Adipocyte (in vitro differentiated cells): Measurements from ENCODE around the gene CEACAM19.
A peak's percentile ranks its signal among the peaks of the same experiment; 100 is the strongest.
"Not testable (repeated sequence)": the region's sequence is repeated elsewhere in the genome, so short reads cannot be mapped to it uniquely, and the experiment has no call there.

ENCODE experiments used
- DNase-seq: peaks from one replicate; pipeline ENCODE4 v3.0.0-alpha.2; 2015; ENCODE audit warnings: low read depth
- H3K27me3 ChIP-seq: replicated peaks from 2 replicates; pipeline ENCODE4 v1.7.0; 2013; ENCODE audit warnings: mild to moderate bottlenecking, low read length, moderate library complexity; ENCODE audit not compliant: control insufficient read depth, insufficient read depth
- H3K36me3 ChIP-seq: 2 replicates; pipeline ENCODE4 v1.7.0; 2013; ENCODE audit warnings: low read length, mild to moderate bottlenecking, moderate library complexity; ENCODE audit not compliant: control insufficient read depth, insufficient read depth, severe bottlenecking
- H3K4me1 ChIP-seq: 2 replicates; pipeline ENCODE4 v1.7.0; 2013; ENCODE audit warnings: mild to moderate bottlenecking, low read length, moderate library complexity; ENCODE audit not compliant: control insufficient read depth, insufficient read depth
- H3K4me3 ChIP-seq: 2 replicates; pipeline ENCODE4 v1.7.0; 2013; ENCODE audit warnings: mild to moderate bottlenecking, low read length, moderate library complexity
- H3K9ac ChIP-seq: 2 replicates; pipeline ENCODE4 v1.7.0; 2013; ENCODE audit warnings: mild to moderate bottlenecking, low read length, moderate library complexity
- H3K9me3 ChIP-seq: 2 replicates; pipeline ENCODE4 v1.7.0; 2013; ENCODE audit warnings: mild to moderate bottlenecking, low read length, moderate library complexity; ENCODE audit not compliant: control insufficient read depth

Gene CEACAM19

DNA sequence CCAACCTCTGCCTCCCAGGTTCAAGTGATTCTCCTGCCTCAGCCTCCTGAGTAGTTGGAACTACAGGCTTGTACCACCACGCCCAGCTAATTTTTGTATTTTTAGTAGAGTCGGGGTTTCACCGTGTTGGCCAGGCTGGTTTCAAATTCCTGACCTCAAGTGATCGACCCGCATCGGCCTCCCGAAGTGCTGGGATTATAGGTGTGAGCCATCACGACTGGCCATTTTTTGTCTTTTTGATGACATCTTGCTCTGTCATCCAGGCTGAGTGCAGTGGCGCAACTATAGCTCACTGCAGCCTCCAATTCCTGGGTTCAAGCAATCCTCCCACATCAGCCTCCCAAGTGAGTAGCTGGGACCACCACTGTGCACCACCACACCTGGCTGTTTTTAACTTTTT, 49.1 kb downstream of the CEACAM19 start:
- DNase-seq, H3K4me3 ChIP-seq, H3K9ac ChIP-seq, H3K36me3 ChIP-seq, H3K9me3 ChIP-seq, H3K27me3 ChIP-seq: not testable (repeated sequence)
- peaks cover 23% of the 10 kb centered on the region for H3K4me1 ChIP-seq

DNA sequence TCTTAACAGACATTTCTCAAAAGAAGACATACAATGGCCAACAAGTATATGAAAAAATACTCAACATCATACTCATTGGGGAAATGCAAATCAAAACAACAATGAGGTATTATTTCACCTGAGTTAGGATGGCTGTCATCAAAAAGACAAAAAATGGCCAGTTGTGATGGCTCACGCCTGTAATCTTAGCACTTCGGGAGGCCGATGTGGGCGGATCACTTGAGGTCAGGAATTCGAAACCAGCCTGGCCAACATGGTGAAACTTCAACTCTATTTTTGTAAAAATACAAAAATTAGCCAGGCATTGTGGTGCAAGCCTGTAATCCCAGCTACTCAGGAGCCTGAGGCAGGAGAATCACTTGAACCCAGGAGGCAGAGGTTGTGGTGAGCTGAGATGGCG, 49.7 kb downstream of the CEACAM19 start:
- H3K9ac ChIP-seq, result no peak overlapping the region
- no peaks in the 10 kb centered on the region for H3K27me3 ChIP-seq
- no peaks in the 10 kb centered on the region for H3K9me3 ChIP-seq
- no peak overlapping the region for H3K4me3 ChIP-seq
- DNase-seq, result no peak
- H3K4me1 ChIP-seq, result peaks cover 23% of the 10 kb centered on the region
- H3K36me3 ChIP-seq, result no peaks in the 10 kb centered on the region

DNA sequence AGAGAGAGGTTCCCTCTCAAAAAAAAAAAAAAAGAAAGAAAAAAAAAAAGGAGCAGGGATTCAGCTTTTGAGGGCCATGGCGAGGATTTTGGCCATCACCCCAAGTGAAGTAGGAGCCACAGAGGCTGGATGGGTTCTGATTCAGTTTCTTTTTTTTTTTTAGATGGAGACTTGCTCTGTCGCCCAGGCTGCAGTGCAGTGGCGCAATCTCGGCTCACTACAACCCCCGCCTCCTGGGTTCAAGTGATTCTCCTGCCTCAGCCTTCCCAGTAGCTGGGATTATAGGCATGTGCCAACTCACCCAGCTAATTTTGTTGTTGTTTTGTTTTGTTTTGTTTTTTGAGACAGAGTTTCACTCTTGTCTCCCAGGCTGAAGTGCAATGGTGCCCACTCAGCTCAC, 50.1 kb downstream of the CEACAM19 start:
- not testable (repeated sequence) for H3K9me3 ChIP-seq, H3K4me3 ChIP-seq, H3K36me3 ChIP-seq, DNase-seq, H3K27me3 ChIP-seq, H3K9ac ChIP-seq
- H3K4me1 ChIP-seq, result peaks cover 23% of the 10 kb centered on the region

DNA sequence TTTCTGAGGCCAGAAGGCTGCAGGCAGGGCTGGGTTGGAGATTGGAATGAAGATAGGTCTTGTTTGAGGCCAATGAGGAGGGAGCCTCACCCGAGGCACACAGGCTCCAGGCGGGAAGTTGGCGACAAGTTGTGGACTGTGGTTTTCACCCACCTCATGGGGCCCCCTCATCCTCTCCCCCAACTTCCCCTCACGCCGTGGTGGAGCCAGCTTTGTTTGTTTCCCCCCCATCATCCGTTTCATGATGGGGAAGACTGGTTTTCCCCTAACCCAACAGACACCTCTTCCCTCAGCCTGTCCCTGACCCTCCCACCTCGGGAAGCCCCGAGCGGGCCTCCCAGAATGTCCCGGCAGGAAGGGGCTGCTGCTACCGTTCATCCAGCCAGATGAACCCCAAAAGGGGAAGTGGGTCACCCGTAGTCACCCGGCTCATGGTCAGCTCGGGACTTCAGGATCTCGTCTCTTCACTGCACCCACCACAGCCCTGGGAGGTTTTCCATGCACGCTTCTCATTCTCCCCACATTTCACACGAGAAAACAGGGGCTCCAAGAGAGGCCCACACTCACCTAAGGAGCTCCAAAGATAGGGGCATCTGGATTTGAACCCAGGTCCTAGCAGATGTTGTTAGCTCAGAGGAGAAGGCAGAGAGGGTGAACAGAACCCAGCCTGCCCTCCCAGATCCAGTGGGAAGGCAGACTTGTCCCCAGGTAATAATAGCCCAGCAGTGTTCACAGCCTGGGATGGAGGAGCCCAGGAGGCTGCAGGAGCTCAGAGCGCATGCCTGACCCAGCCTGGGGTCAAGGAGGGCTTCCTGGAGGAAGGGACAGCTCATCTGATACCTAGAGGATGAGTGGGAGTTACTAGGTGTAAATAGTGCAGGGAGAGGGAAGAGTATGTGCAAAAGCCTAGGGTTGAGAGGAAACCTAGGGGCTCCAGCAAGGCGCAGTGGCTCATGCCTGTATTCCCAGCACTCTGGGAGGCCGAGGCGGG, 51.1 kb downstream of the CEACAM19 start:
- H3K4me1 ChIP-seq, result peaks cover 23% of the 10 kb centered on the region
- H3K36me3 ChIP-seq, result no peaks in the 10 kb centered on the region
- no peaks in the 10 kb centered on the region for H3K27me3 ChIP-seq
- no peak for DNase-seq
- H3K9me3 ChIP-seq, result no peaks in the 10 kb centered on the region
- H3K9ac ChIP-seq, result no peak overlapping the region
- no peak overlapping the region for H3K4me3 ChIP-seq

DNA sequence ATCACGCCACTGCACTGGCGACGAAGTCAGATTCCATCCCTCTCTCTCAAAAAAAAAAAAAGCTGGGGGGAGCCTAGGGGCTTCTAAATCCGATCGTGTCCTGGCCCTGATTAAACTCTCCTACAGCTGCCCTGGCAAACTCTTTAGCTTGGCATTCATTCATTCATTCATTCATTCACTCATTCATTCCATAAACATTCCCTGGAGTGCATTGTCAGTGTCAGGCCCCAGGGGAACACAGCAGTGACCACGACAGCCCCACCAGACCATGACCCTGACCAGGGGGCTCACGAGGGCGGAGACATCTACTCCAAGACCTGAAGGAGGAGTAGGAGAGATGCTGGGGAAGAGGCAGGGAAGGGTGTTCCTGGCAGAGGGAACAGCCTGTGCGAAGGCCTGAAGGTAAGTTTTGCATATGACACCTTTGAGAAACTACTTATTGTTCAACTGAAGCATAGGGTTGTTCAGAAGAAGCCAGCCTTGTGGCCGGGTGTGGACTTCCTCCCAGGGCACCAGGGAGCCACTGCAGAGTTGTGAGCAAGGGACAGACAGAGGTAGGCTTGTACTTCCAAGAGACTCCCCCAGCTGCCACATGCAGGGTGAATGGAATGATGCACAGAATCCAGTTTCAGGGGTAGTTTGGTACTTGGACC, 52.1 kb downstream of the CEACAM19 start:
- Histone ChIP-seq H3K4me1 (peaks cover 20% of the 10 kb centered on the region), H3K4me3 (no peak overlapping the region)
- DNase-seq, result no peak

DNA sequence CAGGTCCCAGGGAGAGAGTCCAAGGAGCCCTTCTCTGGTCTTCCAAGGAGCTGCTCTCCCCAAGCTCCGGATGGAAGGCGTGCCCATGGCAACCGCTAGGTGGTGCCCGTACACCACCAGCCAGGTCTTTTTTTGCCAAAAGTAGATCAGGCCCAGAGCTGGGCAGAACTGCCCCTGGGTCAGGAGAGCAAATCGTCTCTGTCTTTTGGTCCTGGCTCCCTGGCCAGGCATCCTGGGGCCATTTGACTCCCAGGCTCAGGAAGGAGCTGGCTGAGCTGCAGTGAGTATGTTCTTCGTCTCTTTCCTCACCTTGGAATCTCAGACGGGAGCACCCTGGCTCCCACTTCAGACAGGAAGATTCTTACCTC, 52.7 kb downstream of the CEACAM19 start:
- H3K27me3 ChIP-seq, result no peaks in the 10 kb centered on the region
- H3K36me3 ChIP-seq, result no peaks in the 10 kb centered on the region
- H3K4me1 ChIP-seq, result peaks cover 15% of the 10 kb centered on the region
- peak; percentile 90 for DNase-seq
- H3K4me3 ChIP-seq, result no peak overlapping the region
- no peaks in the 10 kb centered on the region for H3K9me3 ChIP-seq
- H3K9ac ChIP-seq, result peak overlapping the region; percentile 15

More for the DNA sequence above, 52.1 kb downstream of the CEACAM19 start:
- Histone ChIP-seq H3K27me3 (no peaks in the 10 kb centered on the region), H3K36me3 (no peaks in the 10 kb centered on the region), H3K9me3 (no peaks in the 10 kb centered on the region), H3K9ac (no peak overlapping the region)

DNA sequence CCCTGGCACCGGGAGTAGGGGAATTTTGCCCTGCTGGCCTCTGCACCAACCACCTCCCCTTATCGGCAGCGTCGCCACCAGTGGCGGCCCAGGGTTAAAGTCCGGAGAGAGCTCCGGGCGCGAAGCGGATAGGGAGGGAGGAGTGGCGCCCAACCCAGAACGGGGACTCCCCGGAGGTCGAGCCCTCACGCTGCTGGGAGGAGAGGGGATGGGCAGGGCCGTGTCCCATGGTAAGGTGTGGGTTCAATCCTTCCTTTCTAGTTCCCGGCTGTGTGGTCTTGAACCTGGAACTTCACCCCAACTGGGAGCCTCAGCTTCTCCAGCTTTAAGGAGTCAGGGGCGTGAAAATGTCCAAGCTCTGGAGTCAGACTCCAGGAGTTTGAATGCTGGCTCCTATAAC, 54.0 kb downstream of the CEACAM19 start:
- Histone ChIP-seq H3K9ac (peak overlapping the region; percentile 37), H3K4me1 (peaks cover 11% of the 10 kb centered on the region), H3K9me3 (no peaks in the 10 kb centered on the region), H3K27me3 (no peaks in the 10 kb centered on the region), H3K4me3 (no peak overlapping the region), H3K36me3 (no peaks in the 10 kb centered on the region)
- no peak for DNase-seq

DNA sequence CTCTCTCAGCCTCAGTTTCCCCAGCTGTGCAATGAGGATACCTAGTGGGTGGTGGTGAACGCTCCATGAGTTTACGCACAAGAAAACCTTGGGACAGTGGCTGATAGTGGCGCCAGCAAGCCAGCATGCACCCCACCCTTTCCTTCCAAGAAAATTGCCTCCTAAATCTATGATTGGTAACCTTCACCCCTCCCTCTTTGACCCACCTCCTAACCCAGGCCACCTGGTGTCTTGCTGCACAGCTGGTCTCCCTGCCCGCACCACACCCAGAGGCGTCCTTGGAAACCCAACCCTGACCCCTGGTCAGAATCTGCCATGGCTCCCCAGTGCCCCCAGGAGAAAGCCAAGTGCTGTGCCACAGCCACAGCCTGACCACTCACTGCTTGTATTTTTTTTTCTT, 54.4 kb downstream of the CEACAM19 start:
- DNase-seq, result no peak
- Histone ChIP-seq H3K9ac (peak overlapping the region; percentile 37), H3K4me3 (no peak overlapping the region), H3K4me1 (peaks cover 11% of the 10 kb centered on the region), H3K36me3 (no peaks in the 10 kb centered on the region), H3K9me3 (no peaks in the 10 kb centered on the region), H3K27me3 (no peaks in the 10 kb centered on the region)

DNA sequence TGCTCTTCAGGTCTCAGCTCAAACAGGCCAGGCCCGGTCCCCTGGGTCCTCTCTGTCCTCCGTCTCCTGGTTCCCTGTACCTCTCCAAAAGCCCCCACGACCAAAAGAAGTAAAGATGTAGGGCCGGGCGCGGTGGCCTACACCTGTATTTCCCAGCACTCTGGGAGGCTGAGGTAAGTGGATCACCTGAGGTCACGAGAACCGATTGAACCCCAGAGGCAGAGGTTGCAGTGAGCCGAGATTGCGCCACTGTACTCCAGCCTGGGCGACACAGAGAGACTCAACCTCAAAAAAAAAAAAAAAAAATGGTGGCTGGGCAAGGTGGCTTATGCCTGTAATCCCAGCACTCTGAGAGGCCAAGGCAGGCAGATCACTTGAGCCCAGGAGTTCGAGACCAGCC, 55.2 kb downstream of the CEACAM19 start:
- H3K4me1 ChIP-seq, result peaks cover 8% of the 10 kb centered on the region
- H3K36me3 ChIP-seq, result no peaks in the 10 kb centered on the region
- no peak for DNase-seq

DNA sequence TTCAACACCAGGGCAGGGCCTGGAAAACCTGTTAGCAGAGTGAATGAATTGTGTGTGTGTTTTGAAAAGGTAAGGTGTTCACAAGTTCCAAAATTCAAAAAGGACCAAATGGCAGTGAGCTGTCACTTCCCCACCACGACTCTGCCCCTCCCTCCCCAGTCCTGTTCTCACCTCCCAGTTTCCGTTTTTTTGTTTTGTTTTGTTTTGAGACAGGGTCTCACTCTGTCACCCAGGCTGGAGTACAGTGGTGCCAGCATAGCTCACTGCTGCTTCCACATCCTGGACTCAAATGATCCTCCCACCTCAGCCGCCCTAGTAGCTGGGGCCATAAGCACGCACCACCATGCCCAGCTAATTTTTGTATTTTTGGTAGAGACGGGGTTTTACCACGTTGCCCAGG, 56.9 kb downstream of the CEACAM19 start:
- Histone ChIP-seq H3K9me3 (no peaks in the 10 kb centered on the region), H3K9ac (no peak overlapping the region), H3K27me3 (no peaks in the 10 kb centered on the region), H3K4me1 (peaks cover 4% of the 10 kb centered on the region), H3K36me3 (no peaks in the 10 kb centered on the region), H3K4me3 (no peak overlapping the region)
- DNase-seq, result no peak

More for the DNA sequence above, 55.2 kb downstream of the CEACAM19 start:
- H3K27me3 ChIP-seq, result no peaks in the 10 kb centered on the region
- H3K9me3 ChIP-seq, result no peaks in the 10 kb centered on the region
- no peak overlapping the region for H3K9ac ChIP-seq
- H3K4me3 ChIP-seq, result no peak overlapping the region

DNA sequence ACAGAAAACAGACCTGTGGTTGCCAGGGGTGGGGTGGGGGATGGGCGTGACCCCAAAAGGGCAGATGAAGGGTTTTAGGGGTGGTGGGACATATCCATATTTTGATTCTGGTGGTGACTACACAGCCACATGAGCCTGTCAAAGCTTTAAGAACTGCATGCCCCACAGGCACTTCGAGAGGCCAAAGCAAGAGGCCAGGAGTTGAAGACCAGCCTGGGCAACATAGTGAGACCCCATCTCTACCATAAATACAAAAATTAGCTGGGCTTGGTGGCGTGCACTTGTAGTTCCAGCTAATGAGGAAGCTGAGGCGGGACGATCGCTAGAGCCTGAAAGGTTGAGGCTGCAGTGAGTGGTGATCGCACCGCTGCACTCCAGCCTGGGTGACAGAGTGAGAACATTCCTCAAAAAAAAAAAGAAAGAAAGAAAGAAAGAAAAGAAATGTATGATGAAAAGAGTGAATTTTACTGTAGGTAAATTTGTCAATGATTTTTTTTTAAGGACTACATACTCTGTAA, 58.3 kb downstream of the CEACAM19 start:
- Histone ChIP-seq H3K4me1 (no peaks in the 10 kb centered on the region), H3K4me3 (no peak overlapping the region), H3K36me3 (no peaks in the 10 kb centered on the region), H3K27me3 (no peaks in the 10 kb centered on the region), H3K9me3 (no peaks in the 10 kb centered on the region), H3K9ac (no peak overlapping the region)
- DNase-seq, result no peak
